IPS-15b (cell line): ENCODE measurements around the gene SRSF5.
A peak's percentile ranks its signal among the peaks of the same experiment; 100 is the strongest.

Experiments used
- H3K27me3 ChIP-seq: one replicate; pipeline ENCODE4 v1.6.1; 2013; ENCODE audit warnings: low read length; ENCODE audit not compliant: control insufficient read depth, insufficient read depth
- H3K36me3 ChIP-seq: one replicate; pipeline ENCODE4 v1.6.1; 2013; ENCODE audit warnings: low read length; ENCODE audit not compliant: control insufficient read depth, insufficient read depth
- H3K4me1 ChIP-seq: one replicate; pipeline ENCODE4 v1.6.1; 2013; ENCODE audit warnings: mild to moderate bottlenecking, low read length; ENCODE audit not compliant: control insufficient read depth, insufficient read depth
- H3K4me3 ChIP-seq: one replicate; pipeline ENCODE4 v1.5.1; 2013; ENCODE audit warnings: low read depth, low read length
- H3K9ac ChIP-seq: one replicate; pipeline ENCODE4 v1.6.1; 2013; ENCODE audit warnings: low read depth, mild to moderate bottlenecking, low read length
- H3K9me3 ChIP-seq: one replicate; pipeline ENCODE4 v1.6.1; 2013; ENCODE audit warnings: mild to moderate bottlenecking, low read length; ENCODE audit not compliant: control insufficient read depth, insufficient read depth

The SRSF5 gene

GRCh38 chr14:69753860-69754259 lies 13.1 kb upstream of the SRSF5 start:
- Histone ChIP-seq H3K9ac (no peak overlapping the region), H3K4me1 (peaks cover 2% of the 10 kb centered on the region), H3K27me3 (no peaks in the 10 kb centered on the region), H3K36me3 (no peaks in the 10 kb centered on the region), H3K4me3 (no peak overlapping the region), H3K9me3 (no peaks in the 10 kb centered on the region)

- H3K36me3 ChIP-seq, result no peaks in the 10 kb centered on the region
- H3K4me1 ChIP-seq, result peaks cover 2% of the 10 kb centered on the region
- H3K9me3 ChIP-seq, result no peaks in the 10 kb centered on the region
- no peak overlapping the region for H3K9ac ChIP-seq
- no peaks in the 10 kb centered on the region for H3K27me3 ChIP-seq
- no peak overlapping the region for H3K4me3 ChIP-seq
Observed at GRCh38 chr14:69754487-69754886, 12.5 kb upstream of the SRSF5 start.

GRCh38 chr14:69755296-69755695 lies 11.6 kb upstream of the SRSF5 start:
- Histone ChIP-seq H3K9me3 (no peaks in the 10 kb centered on the region), H3K4me3 (no peak overlapping the region), H3K27me3 (no peaks in the 10 kb centered on the region)

GRCh38 chr14:69755784-69756183 lies 11.2 kb upstream of the SRSF5 start:
- no peaks in the 10 kb centered on the region for H3K36me3 ChIP-seq
- no peak overlapping the region for H3K4me3 ChIP-seq
- peaks cover 2% of the 10 kb centered on the region for H3K4me1 ChIP-seq
- H3K9me3 ChIP-seq, result no peaks in the 10 kb centered on the region
- no peaks in the 10 kb centered on the region for H3K27me3 ChIP-seq
- no peak overlapping the region for H3K9ac ChIP-seq

More at GRCh38 chr14:69755296-69755695, 11.6 kb upstream of the SRSF5 start:
- H3K9ac ChIP-seq, result no peak overlapping the region
- H3K4me1 ChIP-seq, result peaks cover 2% of the 10 kb centered on the region
- H3K36me3 ChIP-seq, result no peaks in the 10 kb centered on the region

- H3K9ac ChIP-seq, result no peak overlapping the region
- peaks cover 2% of the 10 kb centered on the region for H3K4me1 ChIP-seq
- no peak overlapping the region for H3K4me3 ChIP-seq
- no peaks in the 10 kb centered on the region for H3K27me3 ChIP-seq
- H3K9me3 ChIP-seq, result no peaks in the 10 kb centered on the region
- H3K36me3 ChIP-seq, result no peaks in the 10 kb centered on the region
Observed at GRCh38 chr14:69756298-69756697, 10.6 kb upstream of the SRSF5 start.

- no peaks in the 10 kb centered on the region for H3K36me3 ChIP-seq
- H3K9me3 ChIP-seq, result no peaks in the 10 kb centered on the region
- no peak overlapping the region for H3K4me3 ChIP-seq
- H3K9ac ChIP-seq, result no peak overlapping the region
- no peaks in the 10 kb centered on the region for H3K4me1 ChIP-seq
- H3K27me3 ChIP-seq, result no peaks in the 10 kb centered on the region
Observed at GRCh38 chr14:69760810-69761209, 6.1 kb upstream of the SRSF5 start.

- Histone ChIP-seq H3K9ac (no peak overlapping the region), H3K4me3 (no peak overlapping the region), H3K9me3 (no peaks in the 10 kb centered on the region), H3K4me1 (peaks cover 7% of the 10 kb centered on the region), H3K27me3 (no peaks in the 10 kb centered on the region), H3K36me3 (peaks cover 8% of the 10 kb centered on the region)
Observed at GRCh38 chr14:69763761-69764510, 3.0 kb upstream of the SRSF5 start.

GRCh38 chr14:69767369-69767999 lies 542 bp downstream of the SRSF5 start:
- Histone ChIP-seq H3K9me3 (no peaks in the 10 kb centered on the region), H3K9ac (peak overlapping the region; percentile 99), H3K4me1 (peaks cover 7% of the 10 kb centered on the region), H3K27me3 (no peaks in the 10 kb centered on the region), H3K36me3 (peaks cover 40% of the 10 kb centered on the region), H3K4me3 (peak overlapping the region; percentile 82)

- H3K4me3 ChIP-seq, result peak overlapping the region; percentile 82
- H3K9ac ChIP-seq, result no peak overlapping the region
- no peaks in the 10 kb centered on the region for H3K9me3 ChIP-seq
- peaks cover 7% of the 10 kb centered on the region for H3K4me1 ChIP-seq
- no peaks in the 10 kb centered on the region for H3K27me3 ChIP-seq
- peaks cover 44% of the 10 kb centered on the region for H3K36me3 ChIP-seq
Observed at GRCh38 chr14:69768873-69769272, 1.9 kb downstream of the SRSF5 start.

- H3K36me3 ChIP-seq, result peaks cover 44% of the 10 kb centered on the region
- peaks cover 7% of the 10 kb centered on the region for H3K4me1 ChIP-seq
- no peak overlapping the region for H3K9ac ChIP-seq
- H3K9me3 ChIP-seq, result no peaks in the 10 kb centered on the region
- no peak overlapping the region for H3K4me3 ChIP-seq
- no peaks in the 10 kb centered on the region for H3K27me3 ChIP-seq
Observed at GRCh38 chr14:69769623-69770022, 2.7 kb downstream of the SRSF5 start.

- Histone ChIP-seq H3K4me3 (no peak overlapping the region), H3K27me3 (no peaks in the 10 kb centered on the region), H3K9ac (no peak overlapping the region), H3K4me1 (peaks cover 7% of the 10 kb centered on the region), H3K36me3 (peaks cover 44% of the 10 kb centered on the region), H3K9me3 (no peaks in the 10 kb centered on the region)
Observed at GRCh38 chr14:69770559-69770958, 3.6 kb downstream of the SRSF5 start.

- Histone ChIP-seq H3K4me3 (no peak overlapping the region), H3K9ac (no peak overlapping the region), H3K4me1 (peaks cover 7% of the 10 kb centered on the region), H3K36me3 (peaks cover 44% of the 10 kb centered on the region), H3K27me3 (no peaks in the 10 kb centered on the region), H3K9me3 (no peaks in the 10 kb centered on the region)
Observed at GRCh38 chr14:69771136-69771535, 4.2 kb downstream of the SRSF5 start.
